BJ (cell line): ENCODE measurements around the gene SHLD1. TPM values are rescaled to one million over a fixed set of nuclear protein-coding genes. Genes with fewer than 3 reads are reported as not detected.

Experiments
- CTCF ChIA-PET: fragments of 350-600 bp; formaldehyde crosslinking; extraction: SDS; loops from one replicate; lab custom pipeline; 2021; ENCODE audit warnings: antibody characterized with exemption, inconsistent platforms; lab: Yijun Ruan, JAX
- POLR2A ChIA-PET: fragments of 300-600 bp; sonication (Branson Sonifier 250); formaldehyde crosslinking; extraction: SDS; loops from one replicate; lab custom pipeline; 2021; ENCODE audit warnings: antibody characterized with exemption; lab: Charles Lee
- DNase-seq: peaks from one replicate; pipeline ENCODE4 v3.0.0-alpha.2; 2011; ENCODE audit warnings: low read depth
- H3K27me3 ChIP-seq: 2 replicates; pipeline ENCODE4 v1.6.0; 2011; ENCODE audit warnings: low read length; ENCODE audit not compliant: control insufficient read depth, insufficient read depth
- H3K36me3 ChIP-seq: 2 replicates; pipeline ENCODE4 v1.5.1; 2011; ENCODE audit warnings: low read length; ENCODE audit not compliant: control insufficient read depth, insufficient read depth
- H3K4me3 ChIP-seq: 2 replicates; pipeline ENCODE4 v1.5.1; 2011; ENCODE audit warnings: low read depth, mild to moderate bottlenecking, control low read depth, low read length
- CTCF ChIP-seq: IDR thresholded peaks from 2 replicates; pipeline ENCODE4 v1.5.1; 2011; ENCODE audit warnings: low read depth, mild to moderate bottlenecking, control low read depth, inconsistent platforms, low read length, moderate library complexity; ENCODE audit not compliant: insufficient read depth
- polyA plus RNA-seq: library from polyadenylated mRNA; depleted of rRNA; stranded (reverse); fragments of >200 nt; gene quantifications from 2 replicates; pipeline ENCODE4 v1.2.3, GENCODE V29; 2011

The SHLD1 gene
- polyA plus RNA-seq, 1 experiment, result 2.0 TPM

GRCh38 chr20:5729348-5729747 lies 20.9 kb upstream of the SHLD1 start:
- TF ChIP-seq CTCF, result no peak
- DNase-seq, result no peak
- Histone ChIP-seq H3K27me3 (peaks cover 4% of the 10 kb centered on the region; the same call in 1 of the 2 replicates), H3K36me3 (no peaks in the 10 kb centered on the region), H3K4me3 (no peak overlapping the region)
- CTCF ChIA-PET, result interaction anchor here (0.8 kb wide), 1 partner anchor 12 kb away, joined by 3 read pairs; no protein-coding TSS in a partner anchor
- POLR2A ChIA-PET, result no interaction called here

- POLR2A ChIA-PET, result no interaction called here
- CTCF ChIA-PET, result no interaction called here
- no peak for DNase-seq
- no peak for TF ChIP-seq CTCF
- no peaks in the 10 kb centered on the region for H3K36me3 ChIP-seq
- no peak overlapping the region for H3K4me3 ChIP-seq
- peaks cover 4% of the 10 kb centered on the region; the same call in 1 of the 2 replicates for H3K27me3 ChIP-seq
Observed at GRCh38 chr20:5730131-5730530, 20.1 kb upstream of the SHLD1 start.

- H3K4me3 ChIP-seq, result no peak overlapping the region
- DNase-seq, result no peak
- POLR2A ChIA-PET, result no interaction called here
- CTCF ChIA-PET, result interaction anchor here (0.8 kb wide), 1 partner anchor 14 kb away, joined by 3 read pairs; no protein-coding TSS in a partner anchor
- peaks cover 4% of the 10 kb centered on the region; the same call in 1 of the 2 replicates for H3K27me3 ChIP-seq
- TF ChIP-seq CTCF, result no peak
- no peaks in the 10 kb centered on the region for H3K36me3 ChIP-seq
Observed at GRCh38 chr20:5731753-5732366, 18.3 kb upstream of the SHLD1 start.

GRCh38 chr20:5734602-5735001 lies 15.6 kb upstream of the SHLD1 start:
- no peak for DNase-seq
- POLR2A ChIA-PET, result no interaction called here

More at GRCh38 chr20:5734602-5735001, 15.6 kb upstream of the SHLD1 start:
- Histone ChIP-seq H3K27me3 (peaks cover 4% of the 10 kb centered on the region; the same call in 1 of the 2 replicates), H3K4me3 (no peak overlapping the region), H3K36me3 (no peaks in the 10 kb centered on the region)
- TF ChIP-seq CTCF, result no peak
- CTCF ChIA-PET, result interaction anchor here (1.3 kb wide), 1 partner anchor 9 kb away, joined by 3 read pairs; no protein-coding TSS in a partner anchor
